ENCODE measurements around the gene THRB.

Gene THRB

DNA sequence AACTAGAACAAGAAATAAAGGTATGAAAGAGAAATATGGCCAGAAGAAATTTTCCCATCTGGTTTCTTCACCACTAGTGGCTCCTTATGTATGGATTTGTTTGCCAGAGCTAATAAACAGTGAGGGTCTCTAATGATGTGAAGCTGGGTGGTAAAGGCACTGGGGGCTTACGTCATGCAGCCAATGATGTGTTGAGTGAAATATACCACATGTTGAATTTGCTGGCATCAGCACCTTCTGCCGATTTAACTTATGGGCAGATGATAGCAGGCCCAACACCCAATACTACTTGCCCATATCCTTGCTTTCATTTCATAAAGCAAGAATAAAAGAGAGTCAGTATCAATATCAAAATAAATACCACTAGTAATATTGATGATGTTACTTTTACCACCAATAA, 133.0 kb downstream of the THRB start:
- DNase-seq (ENCODE audit: low read depth): no peak
- no peak for TF ChIP-seq CTCF (IDR thresholded peaks at IDR 0.05; ENCODE audit: insufficient read depth, low read depth, low read length, missing control alignments)
- no peak overlapping the region for H3K4me3 ChIP-seq (ENCODE audit: low read length)

GRCh38 chr3:24360957-24361356, 133.7 kb downstream of the THRB start:
- DNase-seq (ENCODE audit: low read depth): no peak
- H3K4me3 ChIP-seq (ENCODE audit: low read length): no peak overlapping the region
- TF ChIP-seq CTCF (IDR thresholded peaks at IDR 0.05; ENCODE audit: insufficient read depth, low read depth, low read length, missing control alignments): no peak

GRCh38 chr3:24359645-24360462, 134.8 kb downstream of the THRB start:
- TF ChIP-seq CTCF (IDR thresholded peaks at IDR 0.05; ENCODE audit: insufficient read depth, low read depth, low read length, missing control alignments): peak; percentile 42
- no peak overlapping the region for H3K4me3 ChIP-seq (ENCODE audit: low read length)
- no peak for DNase-seq (ENCODE audit: low read depth)

- DNase-seq (ENCODE audit: low read depth): no peak
- no peak overlapping the region for H3K4me3 ChIP-seq (ENCODE audit: low read length)
- TF ChIP-seq CTCF (IDR thresholded peaks at IDR 0.05; ENCODE audit: insufficient read depth, low read depth, low read length, missing control alignments): no peak
Measured at GRCh38 chr3:24359102-24359501, 135.5 kb downstream of the THRB start.

DNA sequence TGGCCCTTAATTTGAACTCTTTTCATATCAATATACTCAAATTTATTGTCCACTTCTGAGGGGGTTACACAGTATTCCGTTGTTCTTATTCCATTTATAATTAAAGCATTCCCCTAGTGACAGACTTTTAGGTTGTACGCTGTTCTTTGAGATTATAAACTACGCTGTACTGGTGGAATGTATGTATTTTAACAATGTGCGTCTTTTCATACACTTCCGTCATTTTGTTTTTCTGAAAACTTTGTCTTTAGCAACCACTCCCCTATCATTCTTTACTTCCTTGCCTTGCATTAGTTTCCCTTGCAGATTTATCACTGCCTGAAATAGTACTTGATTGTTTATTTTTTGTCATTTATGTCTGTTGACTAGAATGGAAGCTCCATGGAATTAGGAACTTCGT, 137.0 kb downstream of the THRB start:
- no peak for DNase-seq (ENCODE audit: low read depth)
- H3K4me3 ChIP-seq (ENCODE audit: low read length): no peak overlapping the region
- TF ChIP-seq CTCF (IDR thresholded peaks at IDR 0.05; ENCODE audit: insufficient read depth, low read depth, low read length, missing control alignments): no peak

DNA sequence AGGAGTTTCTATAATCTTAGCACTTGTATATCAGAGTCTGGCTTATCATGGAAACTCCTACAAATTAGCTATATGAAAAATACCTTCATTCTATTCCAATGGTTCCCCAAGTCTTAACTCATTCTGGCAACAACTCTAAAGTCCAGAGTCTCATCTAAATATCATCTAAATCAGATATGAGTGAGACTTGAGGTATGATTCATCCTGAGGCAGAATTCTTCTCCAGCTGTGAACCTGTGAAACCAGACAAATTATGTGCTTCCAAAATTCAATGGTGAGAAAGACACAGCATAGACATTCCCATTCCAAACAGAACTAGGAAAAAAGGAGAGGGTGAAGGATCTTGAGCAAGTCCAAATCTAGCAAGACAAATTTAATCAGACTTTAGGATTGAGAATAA, 138.8 kb downstream of the THRB start:
- no peak overlapping the region for H3K4me3 ChIP-seq (ENCODE audit: low read length)

More for the DNA sequence above, 138.8 kb downstream of the THRB start:
- TF ChIP-seq CTCF (IDR thresholded peaks at IDR 0.05; ENCODE audit: insufficient read depth, low read depth, low read length, missing control alignments): no peak
- DNase-seq (ENCODE audit: low read depth): peak; percentile 23
